OCI-LY1 (cell line): Measurements from ENCODE around the gene REV3L.

Experiments used
- H2AFZ ChIP-seq: fragments of 200-600 bp; sonication (generic), shearing (Covaris generic); 2 replicates; pipeline ENCODE4 v1.6.0; 2014; ENCODE audit warnings: antibody characterized with exemption, mild to moderate bottlenecking, low read length
- H3F3A ChIP-seq: fragments of 200-600 bp; sonication (generic), shearing (Covaris generic); 2 replicates; pipeline ENCODE4 v1.6.0; 2014; ENCODE audit warnings: mild to moderate bottlenecking, antibody characterized with exemption, low read length, moderate library complexity; ENCODE audit not compliant: insufficient read depth
- H3K27ac ChIP-seq: fragments of 200-600 bp; sonication (generic); 2 replicates; pipeline ENCODE4 v1.5.1; 2014; ENCODE audit warnings: low read length, mixed run types, mild to moderate bottlenecking, low read depth; ENCODE audit not compliant: poor library complexity, severe bottlenecking
- H3K27me3 ChIP-seq: fragments of 200-600 bp; sonication (generic); 2 replicates; pipeline ENCODE4 v1.6.0; 2014; ENCODE audit warnings: antibody characterized with exemption, mild to moderate bottlenecking, low read length, moderate library complexity; ENCODE audit not compliant: insufficient read depth
- H3K36me3 ChIP-seq: fragments of 200-600 bp; sonication (generic); 2 replicates; pipeline ENCODE4 v1.6.1; 2014; ENCODE audit warnings: mild to moderate bottlenecking, antibody characterized with exemption, low read length, moderate library complexity, mixed read lengths; ENCODE audit not compliant: insufficient read depth
- H3K4me1 ChIP-seq: fragments of 200-600 bp; sonication (generic); 2 replicates; pipeline ENCODE4 v1.5.1; 2014; ENCODE audit warnings: mild to moderate bottlenecking, low read length, moderate library complexity; ENCODE audit not compliant: insufficient read depth, severe bottlenecking
- H3K4me2 ChIP-seq: fragments of 200-600 bp; sonication (generic), shearing (Covaris generic); 2 replicates; pipeline ENCODE4 v1.6.1; 2014; ENCODE audit warnings: low read length
- H3K4me3 ChIP-seq: fragments of 200-600 bp; sonication (generic); 2 replicates; pipeline ENCODE4 v1.5.1; 2014; ENCODE audit warnings: low read length, low read depth, mild to moderate bottlenecking, mixed read lengths; ENCODE audit not compliant: poor library complexity, severe bottlenecking
- H3K79me2 ChIP-seq: fragments of 200-600 bp; shearing (Covaris generic); 2 replicates; pipeline ENCODE4 v1.6.1; 2016; ENCODE audit warnings: mixed run types, low read length, mixed read lengths; ENCODE audit not compliant: insufficient read depth
- H3K9ac ChIP-seq: fragments of 200-600 bp; sonication (generic), shearing (Covaris generic); 2 replicates; pipeline ENCODE4 v1.6.1; 2014; ENCODE audit warnings: mild to moderate bottlenecking, low read length, mixed read lengths
- H3K9me2 ChIP-seq: fragments of 200-600 bp; sonication (generic), shearing (Covaris generic); 2 replicates; pipeline ENCODE4 v1.6.1; 2014; ENCODE audit warnings: low read depth, mild to moderate bottlenecking, low read length, mixed read lengths
- H3K9me3 ChIP-seq: fragments of 200-600 bp; shearing (Covaris generic); 2 replicates; pipeline ENCODE4 v1.6.1; 2014; ENCODE audit warnings: low read length, mixed read lengths
- H4K20me1 ChIP-seq: fragments of 200-600 bp; sonication (generic), shearing (Covaris generic); 2 replicates; pipeline ENCODE4 v1.6.0; 2016; ENCODE audit warnings: mild to moderate bottlenecking, low read length; ENCODE audit not compliant: insufficient read depth
- CTCF ChIP-seq: fragments of 200-600 bp; sonication (generic), shearing (Covaris generic); IDR thresholded peaks from 2 replicates; pipeline ENCODE4 v1.5.1; 2017; ENCODE audit warnings: mild to moderate bottlenecking, antibody characterized with exemption, low read length, moderate library complexity, mixed read lengths
- EZH2 ChIP-seq: fragments of 200-600 bp; sonication (generic), shearing (Covaris generic); IDR thresholded peaks from 2 replicates; pipeline ENCODE4 v1.8.0; 2017; ENCODE audit warnings: borderline replicate concordance, mixed run types, mild to moderate bottlenecking, antibody characterized with exemption, low read length, moderate library complexity, mixed read lengths

Gene REV3L

GRCh38 chr6:111259089-111259831 lies 223.8 kb downstream of the REV3L start:
- Histone ChIP-seq H3K9me3 (no peaks in the 10 kb centered on the region), H3K9ac (peak overlapping the region; percentile 92), H3K4me1 (peaks cover 19% of the 10 kb centered on the region), H3K4me3 (peak overlapping the region; percentile 90), H3K4me2 (peak overlapping the region; percentile 72), H4K20me1 (no peaks in the 10 kb centered on the region), H3K27ac (peak overlapping the region; percentile 66), H3K79me2 (peaks cover 18% of the 10 kb centered on the region), H3K36me3 (peaks cover 17% of the 10 kb centered on the region), H2AFZ (no peak overlapping the region), H3K9me2 (no peaks in the 10 kb centered on the region), H3F3A (no peaks in the 10 kb centered on the region), H3K27me3 (no peaks in the 10 kb centered on the region)
- TF ChIP-seq CTCF: peak; percentile 94
- TF ChIP-seq EZH2: no peak

- Histone ChIP-seq H3K9me3 (no peaks in the 10 kb centered on the region), H3K4me1 (peaks cover 19% of the 10 kb centered on the region), H3K9ac (peak overlapping the region; percentile 49), H3K4me2 (peak overlapping the region; percentile 72), H3K27ac (no peak overlapping the region), H3K27me3 (no peaks in the 10 kb centered on the region), H3K79me2 (peaks cover 18% of the 10 kb centered on the region), H2AFZ (no peak overlapping the region), H3K36me3 (peaks cover 11% of the 10 kb centered on the region), H3K9me2 (no peaks in the 10 kb centered on the region), H3K4me3 (peak overlapping the region; percentile 90), H3F3A (no peaks in the 10 kb centered on the region), H4K20me1 (no peaks in the 10 kb centered on the region)
- TF ChIP-seq CTCF: no peak
- no peak for TF ChIP-seq EZH2
Observed at GRCh38 chr6:111258615-111259088, 224.4 kb downstream of the REV3L start.

- Histone ChIP-seq H3K4me1 (peaks cover 19% of the 10 kb centered on the region), H3K27ac (no peak overlapping the region), H3K4me3 (no peak overlapping the region), H3K36me3 (peaks cover 10% of the 10 kb centered on the region), H4K20me1 (no peaks in the 10 kb centered on the region), H3K9me2 (no peaks in the 10 kb centered on the region), H3K9me3 (no peaks in the 10 kb centered on the region), H2AFZ (no peak overlapping the region), H3K4me2 (no peak overlapping the region), H3K27me3 (no peaks in the 10 kb centered on the region), H3F3A (no peaks in the 10 kb centered on the region), H3K9ac (no peak overlapping the region), H3K79me2 (peaks cover 18% of the 10 kb centered on the region)
- TF ChIP-seq EZH2 (no peak), CTCF (no peak)
Observed at GRCh38 chr6:111258010-111258409, 225.0 kb downstream of the REV3L start.
